GM03348 (cell line): ENCODE data around the gene UST.

Source experiments
- DNase-seq: peaks from one replicate; pipeline ENCODE4 v3.0.0; 2012; ENCODE audit warnings: low spot score

Gene UST

GRCh38 chr6:149063468-149063867, 316.6 kb downstream of the UST start:
- no peak for DNase-seq

- no peak for DNase-seq
Observed at GRCh38 chr6:149064001-149064659, 317.3 kb downstream of the UST start.

- DNase-seq: no peak
Observed at GRCh38 chr6:149064660-149065015, 317.8 kb downstream of the UST start.

- no peak for DNase-seq
Observed at GRCh38 chr6:149065121-149065520, 318.3 kb downstream of the UST start.

- no peak for DNase-seq
Observed at GRCh38 chr6:149065658-149066556, 319.1 kb downstream of the UST start.

- DNase-seq: no peak
Observed at GRCh38 chr6:149071997-149072396, 325.2 kb downstream of the UST start.

- DNase-seq: no peak
Observed at GRCh38 chr6:149074832-149075258, 328.0 kb downstream of the UST start.

GRCh38 chr6:149075616-149076354, 329.0 kb downstream of the UST start:
- DNase-seq: peak; percentile 33

GRCh38 chr6:149076355-149076734, 329.5 kb downstream of the UST start:
- no peak for DNase-seq

- DNase-seq: no peak
Observed at GRCh38 chr6:149077208-149077607, 330.4 kb downstream of the UST start.

GRCh38 chr6:149078211-149078782, 331.5 kb downstream of the UST start:
- no peak for DNase-seq

- no peak for DNase-seq
Observed at GRCh38 chr6:149079456-149079855, 332.6 kb downstream of the UST start.

- peak; percentile 67 for DNase-seq
Observed at GRCh38 chr6:149079911-149080491, 333.2 kb downstream of the UST start.

GRCh38 chr6:149080511-149080910, 333.7 kb downstream of the UST start:
- peak; percentile 52 for DNase-seq

- DNase-seq: no peak
Observed at GRCh38 chr6:149081281-149081680, 334.5 kb downstream of the UST start.

GRCh38 chr6:149082320-149082719, 335.5 kb downstream of the UST start:
- DNase-seq: peak; percentile 70

- no peak for DNase-seq
Observed at GRCh38 chr6:149084026-149084425, 337.2 kb downstream of the UST start.

GRCh38 chr6:149084808-149085556, 338.2 kb downstream of the UST start:
- no peak for DNase-seq

- no peak for DNase-seq
Observed at GRCh38 chr6:149085557-149085938, 338.7 kb downstream of the UST start.

GRCh38 chr6:149086363-149086762, 339.5 kb downstream of the UST start:
- no peak for DNase-seq

- no peak for DNase-seq
Observed at GRCh38 chr6:149087898-149088297, 341.1 kb downstream of the UST start.
